ENCODE data around the gene HEXD.
"Not testable (repeated sequence)": the region's sequence is repeated elsewhere in the genome, so short reads cannot be mapped to it uniquely, and the experiment has no call there.

HEXD gene

GRCh38 chr17:82418001-82418986 lies at the start of gene HEXD, which contains the start of gene OGFOD3:
Gene HEXD (plus strand): TSS chr17:82418347. CDS start chr17:82419800, 1,453 bp downstream.
Gene OGFOD3 (minus strand): TSS chr17:82418586. CDS start chr17:82418485, 101 bp downstream.
- peak; percentile 91 for DNase-seq (ENCODE audit: low spot score)

GRCh38 chr17:82369211-82369610 lies 48.9 kb upstream of the HEXD start:
- no peak for DNase-seq (ENCODE audit: low spot score)

GRCh38 chr17:82370471-82371332 lies 47.4 kb upstream of the HEXD start:
- no peak for DNase-seq (ENCODE audit: low spot score)

GRCh38 chr17:82371333-82372248 lies 46.6 kb upstream of the HEXD start, which contains the start of gene UTS2R:
Gene UTS2R (plus strand): TSS chr17:82371765. CDS start chr17:82374325, 2,560 bp downstream.
- no peak for DNase-seq (ENCODE audit: low spot score)

- no peak for DNase-seq (ENCODE audit: low spot score)
These were observed 45.7 kb upstream of the HEXD start for GRCh38 chr17:82372249-82373071.

- DNase-seq (ENCODE audit: low spot score), result not testable (repeated sequence)
These were observed 45.1 kb upstream of the HEXD start for GRCh38 chr17:82373072-82373452.

- DNase-seq (ENCODE audit: low spot score), result no peak
These were observed 44.2 kb upstream of the HEXD start for GRCh38 chr17:82373731-82374625.

- no peak for DNase-seq (ENCODE audit: low spot score)
These were observed 43.4 kb upstream of the HEXD start for GRCh38 chr17:82374626-82375331.

- no peak for DNase-seq (ENCODE audit: low spot score)
These were observed 42.6 kb upstream of the HEXD start for GRCh38 chr17:82375359-82376041.

- DNase-seq (ENCODE audit: low spot score), result no peak
These were observed 42.0 kb upstream of the HEXD start for GRCh38 chr17:82376042-82376730.

GRCh38 chr17:82377294-82377693 lies 40.9 kb upstream of the HEXD start:
- DNase-seq (ENCODE audit: low spot score), result not testable (repeated sequence)

GRCh38 chr17:82377924-82378740 lies 40.0 kb upstream of the HEXD start:
- DNase-seq (ENCODE audit: low spot score), result no peak

GRCh38 chr17:82378741-82379021 lies 39.5 kb upstream of the HEXD start:
- DNase-seq (ENCODE audit: low spot score), result no peak

- DNase-seq (ENCODE audit: low spot score), result no peak
These were observed 37.1 kb upstream of the HEXD start for GRCh38 chr17:82380860-82381702.

GRCh38 chr17:82381703-82382009 lies 36.5 kb upstream of the HEXD start:
- DNase-seq (ENCODE audit: low spot score), result not testable (repeated sequence)

Data from left forelimb (tissue), 1 donor.